Measurements from ENCODE around the gene DUSP22. TPM values are rescaled to one million over a fixed set of nuclear protein-coding genes. Genes with fewer than 3 reads are reported as not detected.

Gene DUSP22
- total and polyA plus RNA-seq, 9 of the 15 experiments (the other 6 are each of a cell fraction or from before 2014, with no cell fraction given), result 9.3 to 19.4 (median 11.8) TPM

DNA sequence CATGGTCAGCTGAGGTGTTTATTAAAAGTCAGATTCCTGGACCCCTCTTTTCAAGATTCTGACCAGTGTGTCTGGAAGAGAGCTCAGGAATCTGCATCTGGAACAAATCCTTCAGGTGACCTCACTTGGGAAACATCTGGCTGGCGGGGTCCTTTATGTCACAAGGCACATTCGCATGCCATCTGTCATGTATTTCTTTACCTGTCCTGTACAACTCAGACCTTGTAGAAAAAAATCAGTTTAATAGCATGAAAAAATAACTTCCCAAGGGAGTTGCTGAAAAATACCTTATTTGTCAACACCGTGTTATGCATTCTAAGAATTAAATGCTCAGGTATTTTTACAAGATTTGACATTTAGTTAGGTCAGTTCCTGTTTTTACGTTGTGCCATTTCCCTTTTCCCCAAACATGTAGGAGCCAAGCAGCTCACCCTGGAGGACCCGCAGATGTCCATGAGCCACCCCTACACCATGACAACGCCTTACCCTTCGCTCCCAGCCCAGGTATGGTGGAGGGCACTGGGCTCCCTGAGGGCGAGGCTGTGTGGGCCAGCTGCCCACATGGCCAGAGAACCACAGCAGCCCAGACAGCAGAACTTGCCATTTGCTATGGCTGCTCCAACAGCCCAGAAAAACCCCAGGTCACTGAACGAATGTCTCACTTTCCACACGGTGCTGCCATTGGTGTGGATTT is 103.3 kb downstream of the DUSP22 start:
- intact Hi-C loops (cut with micrococcal nuclease), result no loop called here
- no peak for FAIRE-seq
- peaks cover 0 to 7% of the 10 kb centered on the region in 2 experiments; a peak in 1 of 5 replicates for H3K4me1 ChIP-seq (replicated peaks in 1 of 2; ENCODE audit: control insufficient read depth in 2 of 2, insufficient read depth in 2 of 2, low read length in 2 of 2)

DNA sequence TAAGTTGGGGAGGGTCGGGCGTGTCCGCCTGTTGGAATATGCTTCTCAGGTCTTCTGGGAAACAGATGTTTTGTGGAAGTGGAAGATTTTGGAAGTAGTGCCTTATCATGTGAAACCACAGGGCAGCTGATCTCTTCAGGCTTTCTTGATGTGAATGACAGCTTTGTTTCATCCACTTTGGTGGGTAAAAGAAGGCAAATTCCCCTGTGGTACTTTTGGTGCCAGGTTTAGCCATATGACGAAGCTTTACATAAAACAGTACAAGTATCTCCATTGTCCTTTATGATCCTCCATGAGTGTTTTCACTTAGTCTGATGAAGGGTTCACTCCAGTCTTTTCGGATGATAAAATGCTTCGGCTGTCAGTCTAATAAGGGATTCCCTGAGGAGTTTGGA is 103.8 kb downstream of the DUSP22 start:
- no peak overlapping the region for H3K4me2 ChIP-seq (ENCODE audit: insufficient read depth, low read length)

More for the DNA sequence above, 103.3 kb downstream of the DUSP22 start:
- Histone ChIP-seq H3K79me2 (ENCODE audit: control insufficient read depth, insufficient read depth, low read length) (no peaks in the 10 kb centered on the region), H3K9ac (ENCODE audit: insufficient read depth in 1 of 2, low read depth in 2 of 2, low read length in 2 of 2) (no peak overlapping the region), H3K27ac (ENCODE audit: extremely low read depth, low read depth, low read length) (no peak overlapping the region), H3K36me3 (ENCODE audit: control insufficient read depth, insufficient read depth, low read length) (no peaks in the 10 kb centered on the region), H3K9me3 (replicated peaks; ENCODE audit: control insufficient read depth, insufficient read depth, low read depth, low read length) (no peaks in the 10 kb centered on the region; the same call in 1 of the 2 replicates), H2AFZ (ENCODE audit: low read depth, low read length) (no peak overlapping the region), H3K27me3 (ENCODE audit: control insufficient read depth in 2 of 2, insufficient read depth in 2 of 2, low read length in 2 of 2) (peaks cover 46 to 68% of the 10 kb centered on the region in 2 experiments), H4K20me1 (replicated peaks; ENCODE audit: control insufficient read depth, insufficient read depth, low read length) (no peaks in the 10 kb centered on the region; the same call in none of the 2 replicates), H3K4me2 (ENCODE audit: insufficient read depth, low read length) (no peak overlapping the region), H3K9me1 (ENCODE audit: control insufficient read depth, insufficient read depth, low read length) (no peaks in the 10 kb centered on the region), H3K4me3 (no peak overlapping the region)
- TF ChIP-seq HNRNPK (IDR thresholded peaks at IDR 0.05; ENCODE audit: low read depth, low read length, poor library complexity, severe bottlenecking) (no peak), SPI1 (IDR thresholded peaks at IDR 0.05; ENCODE audit: borderline replicate concordance, low read depth, low read length) (peak; percentile 46; the same call in 1 of the 2 replicates)
- DNase-seq (ENCODE audit: extremely low read depth in 1 of 4, low spot score in 3 of 4), result no peak
- in situ Hi-C loops (cut with MboI), result no loop called here
- ChIA-PET CTCF (ENCODE audit: low intra/inter-chr PET ratio) (no interaction called here), POLR2A (interaction anchor here (0.6 kb wide), 1 partner anchor 89 kb away, joined by 4 read pairs; no protein-coding TSS in a partner anchor)
- 0% methylated on average over 10 of the region's 10 CpGs for WGBS (ENCODE audit: insufficient coverage, low coverage, missing lambda C conversion rate)
- BruUV-seq (replicated peaks), result no TSS peak
- no peak for ATAC-seq

More for the DNA sequence above, 103.8 kb downstream of the DUSP22 start:
- H3K9ac ChIP-seq (ENCODE audit: insufficient read depth in 1 of 2, low read depth in 2 of 2, low read length in 2 of 2), result no peak overlapping the region
- POLR2A ChIA-PET, result no interaction called here
- no peak overlapping the region for H3K27ac ChIP-seq (ENCODE audit: extremely low read depth, low read depth, low read length)
- FAIRE-seq (no peak), DNase-seq (ENCODE audit: extremely low read depth in 1 of 4, low spot score in 3 of 4) (no peak), ATAC-seq (no peak)
- peaks cover 0 to 7% of the 10 kb centered on the region in 2 experiments; a peak in 1 of 5 replicates for H3K4me1 ChIP-seq (replicated peaks in 1 of 2; ENCODE audit: control insufficient read depth in 2 of 2, insufficient read depth in 2 of 2, low read length in 2 of 2)
- H2AFZ ChIP-seq (ENCODE audit: low read depth, low read length), result no peak overlapping the region
- no peaks in the 10 kb centered on the region for H3K9me1 ChIP-seq (ENCODE audit: control insufficient read depth, insufficient read depth, low read length)
- CTCF ChIA-PET (ENCODE audit: low intra/inter-chr PET ratio), result no interaction called here
- intact Hi-C loops (cut with micrococcal nuclease), result no loop called here
- in situ Hi-C loops (cut with MboI), result no loop called here
- H3K9me3 ChIP-seq (replicated peaks; ENCODE audit: control insufficient read depth, insufficient read depth, low read depth, low read length), result no peaks in the 10 kb centered on the region; the same call in 1 of the 2 replicates
- H3K27me3 ChIP-seq (ENCODE audit: control insufficient read depth in 2 of 2, insufficient read depth in 2 of 2, low read length in 2 of 2), result peaks cover 44 to 69% of the 10 kb centered on the region in 2 experiments
- whole genome bisulfite sequencing (ENCODE audit: insufficient coverage, low coverage, missing lambda C conversion rate), result under 1% methylated on average over 6 of the region's 6 CpGs
- no peak for TF ChIP-seq ATF7 (IDR thresholded peaks at IDR 0.05)
- TF ChIP-seq ELK3 (CRISPR knock-in tag; IDR thresholded peaks at IDR 0.05), result no peak
- TF ChIP-seq PYGO2 (tag; IDR thresholded peaks at IDR 0.05), result no peak
- TF ChIP-seq ZNF217 (CRISPR knock-in tag; IDR thresholded peaks at IDR 0.05), result no peak
- TF ChIP-seq, protein P1, sequence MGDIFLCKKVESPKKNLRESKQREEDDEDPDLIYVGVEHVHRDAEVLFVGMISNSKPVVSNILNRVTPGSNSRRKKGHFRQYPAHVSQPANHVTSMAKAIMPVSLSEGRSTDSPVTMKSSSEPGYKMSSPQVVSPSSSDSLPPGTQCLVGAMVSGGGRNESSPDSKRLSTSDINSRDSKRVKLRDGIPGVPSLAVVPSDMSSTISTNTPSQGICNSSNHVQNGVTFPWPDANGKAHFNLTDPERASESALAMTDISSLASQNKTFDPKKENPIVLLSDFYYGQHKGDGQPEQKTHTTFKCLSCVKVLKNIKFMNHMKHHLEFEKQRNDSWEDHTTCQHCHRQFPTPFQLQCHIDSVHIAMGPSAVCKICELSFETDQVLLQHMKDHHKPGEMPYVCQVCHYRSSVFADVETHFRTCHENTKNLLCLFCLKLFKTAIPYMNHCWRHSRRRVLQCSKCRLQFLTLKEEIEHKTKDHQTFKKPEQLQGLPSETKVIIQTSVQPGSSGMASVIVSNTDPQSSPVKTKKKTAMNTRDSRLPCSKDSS (IDR thresholded peaks at IDR 0.05; ENCODE audit: low read depth, partially characterized antibody), result no peak
- TF ChIP-seq POU5F1 (IDR thresholded peaks at IDR 0.05; ENCODE audit: borderline replicate concordance, low read depth, low read length, partially characterized antibody), result no peak
- H3K4me3 ChIP-seq, result no peak overlapping the region
- BruUV-seq (replicated peaks), result no TSS peak
- H3K79me2 ChIP-seq (ENCODE audit: control insufficient read depth, insufficient read depth, low read length), result no peaks in the 10 kb centered on the region
- no peaks in the 10 kb centered on the region; the same call in none of the 2 replicates for H4K20me1 ChIP-seq (replicated peaks; ENCODE audit: control insufficient read depth, insufficient read depth, low read length)
- no peaks in the 10 kb centered on the region for H3K36me3 ChIP-seq (ENCODE audit: control insufficient read depth, insufficient read depth, low read length)
